PFSK-1 (cell line): Measurements from ENCODE around the gene TMEM95.

Experiments
- FOXP2 ChIP-seq: optimal IDR thresholded peaks from 2 replicates; pipeline ENCODE3; 2011; ENCODE audit warnings: borderline replicate concordance, control low read depth, inconsistent platforms; ENCODE audit not compliant: insufficient read depth; ENCODE audit errors: extremely low read length, extremely low read depth
- POLR2AphosphoS5 ChIP-seq: IDR thresholded peaks from 2 replicates; pipeline ENCODE4 v1.6.1; 2012; ENCODE audit warnings: low read depth, mild to moderate bottlenecking, control low read depth, low read length, moderate library complexity
- SIN3A ChIP-seq: IDR thresholded peaks from 2 replicates; pipeline ENCODE4 v1.6.1; 2012; ENCODE audit warnings: mild to moderate bottlenecking, low read length, moderate library complexity, borderline replicate concordance; ENCODE audit not compliant: insufficient read depth
- TAF1 ChIP-seq: IDR thresholded peaks from 2 replicates; pipeline ENCODE4 v1.6.1; 2012; ENCODE audit warnings: low read length, control low read depth, borderline replicate concordance; ENCODE audit not compliant: insufficient read depth
- TF ChIP-seq, protein P1 (sequence below), 2 experiments: IDR thresholded peaks; 2 replicates each; pipeline versions ENCODE4 v1.6.1 to v1.8.0; 2011 to 2012; ENCODE audit warnings: low read depth in 2 of 2, low read length in 2 of 2, control low read depth in 1 of 2, inconsistent platforms in 1 of 2, mild to moderate bottlenecking in 1 of 2, moderate library complexity in 1 of 2; ENCODE audit not compliant: insufficient read depth in 1 of 2

Gene TMEM95

DNA sequence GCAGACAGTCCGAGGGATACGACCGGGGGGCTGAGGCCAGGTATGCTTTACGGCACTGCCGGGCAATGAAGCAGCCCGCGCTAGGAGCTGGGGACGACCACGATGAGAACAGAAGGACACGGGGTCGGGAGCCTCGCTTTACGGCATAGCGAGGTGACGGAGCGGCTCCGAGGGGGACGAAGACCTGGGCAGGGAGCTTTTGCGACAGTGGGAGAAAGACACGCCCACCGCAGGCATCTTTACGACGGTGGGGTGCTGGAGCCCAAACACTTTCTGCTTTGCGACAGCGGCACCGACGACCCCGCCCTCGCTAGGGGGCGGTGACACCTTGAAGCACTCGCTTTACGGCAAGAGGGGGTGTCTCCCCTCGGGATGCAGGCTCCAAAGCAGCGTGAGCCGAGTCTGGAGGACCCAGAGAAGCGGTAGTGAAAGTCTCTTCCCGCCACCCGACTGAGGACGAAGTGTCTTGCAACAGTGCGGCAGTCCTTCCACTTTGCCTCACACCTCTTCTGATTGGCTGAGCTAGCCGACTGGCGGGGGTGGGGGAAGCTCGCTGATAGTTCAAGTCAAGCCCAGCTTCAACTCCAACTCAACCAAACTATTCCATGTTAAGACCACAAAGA is 25.5 kb upstream of the TMEM95 start:
- peak; percentile 89 for TF ChIP-seq FOXP2
- peak; percentile 85 for TF ChIP-seq POLR2AphosphoS5
- 0 out of 2 replicates have a peak, but pooled peaks have one; percentile 30 for TF ChIP-seq SIN3A
- TF ChIP-seq TAF1, result no peak; the same call in 1 of the 2 replicates
- TF ChIP-seq, protein P1, sequence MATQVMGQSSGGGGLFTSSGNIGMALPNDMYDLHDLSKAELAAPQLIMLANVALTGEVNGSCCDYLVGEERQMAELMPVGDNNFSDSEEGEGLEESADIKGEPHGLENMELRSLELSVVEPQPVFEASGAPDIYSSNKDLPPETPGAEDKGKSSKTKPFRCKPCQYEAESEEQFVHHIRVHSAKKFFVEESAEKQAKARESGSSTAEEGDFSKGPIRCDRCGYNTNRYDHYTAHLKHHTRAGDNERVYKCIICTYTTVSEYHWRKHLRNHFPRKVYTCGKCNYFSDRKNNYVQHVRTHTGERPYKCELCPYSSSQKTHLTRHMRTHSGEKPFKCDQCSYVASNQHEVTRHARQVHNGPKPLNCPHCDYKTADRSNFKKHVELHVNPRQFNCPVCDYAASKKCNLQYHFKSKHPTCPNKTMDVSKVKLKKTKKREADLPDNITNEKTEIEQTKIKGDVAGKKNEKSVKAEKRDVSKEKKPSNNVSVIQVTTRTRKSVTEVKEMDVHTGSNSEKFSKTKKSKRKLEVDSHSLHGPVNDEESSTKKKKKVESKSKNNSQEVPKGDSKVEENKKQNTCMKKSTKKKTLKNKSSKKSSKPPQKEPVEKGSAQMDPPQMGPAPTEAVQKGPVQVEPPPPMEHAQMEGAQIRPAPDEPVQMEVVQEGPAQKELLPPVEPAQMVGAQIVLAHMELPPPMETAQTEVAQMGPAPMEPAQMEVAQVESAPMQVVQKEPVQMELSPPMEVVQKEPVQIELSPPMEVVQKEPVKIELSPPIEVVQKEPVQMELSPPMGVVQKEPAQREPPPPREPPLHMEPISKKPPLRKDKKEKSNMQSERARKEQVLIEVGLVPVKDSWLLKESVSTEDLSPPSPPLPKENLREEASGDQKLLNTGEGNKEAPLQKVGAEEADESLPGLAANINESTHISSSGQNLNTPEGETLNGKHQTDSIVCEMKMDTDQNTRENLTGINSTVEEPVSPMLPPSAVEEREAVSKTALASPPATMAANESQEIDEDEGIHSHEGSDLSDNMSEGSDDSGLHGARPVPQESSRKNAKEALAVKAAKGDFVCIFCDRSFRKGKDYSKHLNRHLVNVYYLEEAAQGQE (IDR thresholded peaks at IDR 0.05; ENCODE audit: insufficient read depth in 1 of 2, low read depth in 2 of 2, low read length in 2 of 2), result peak in 1 of 2 experiments; percentile 34; a peak in 1 of 4 replicates

DNA sequence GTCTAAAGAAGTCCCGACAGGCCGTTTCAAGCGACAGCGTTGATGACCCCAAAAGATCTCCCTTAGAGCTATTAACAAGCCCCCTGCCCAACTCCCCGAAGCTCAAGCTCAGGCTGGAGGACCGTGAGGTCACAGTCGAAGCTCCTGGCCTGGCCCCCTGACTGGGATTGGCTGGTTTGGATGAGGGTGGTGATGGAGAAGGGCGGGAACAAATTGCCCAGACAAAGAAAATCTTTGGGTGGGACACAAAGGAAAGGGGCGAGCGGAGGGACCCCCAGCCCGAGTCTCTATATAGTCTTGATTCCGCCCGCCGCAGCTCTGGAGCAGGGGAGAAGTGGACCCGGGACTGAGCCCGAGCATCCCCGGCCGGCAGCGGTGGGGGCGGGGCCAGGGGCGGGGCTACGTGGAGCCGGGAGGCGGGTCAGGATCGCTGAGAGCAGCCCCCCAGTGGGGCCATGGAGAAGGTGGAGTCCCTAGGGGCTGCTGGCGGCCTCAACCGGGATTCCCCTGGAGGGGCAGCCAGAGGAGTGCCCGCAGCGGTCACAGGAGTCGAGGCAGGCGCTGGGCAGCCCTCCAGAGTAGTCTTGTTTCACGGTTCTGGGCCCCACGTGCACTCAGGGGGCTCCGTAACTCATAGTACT is 24.8 kb upstream of the TMEM95 start:
- no peak for TF ChIP-seq SIN3A
- 0 out of 2 replicates have a peak, but pooled peaks have one; percentile 49 for TF ChIP-seq POLR2AphosphoS5
- TF ChIP-seq, protein P1 (IDR thresholded peaks at IDR 0.05; ENCODE audit: insufficient read depth in 1 of 2, low read depth in 2 of 2, low read length in 2 of 2), result no peak
- peak; percentile 51; the same call in 1 of the 2 replicates for TF ChIP-seq TAF1

DNA sequence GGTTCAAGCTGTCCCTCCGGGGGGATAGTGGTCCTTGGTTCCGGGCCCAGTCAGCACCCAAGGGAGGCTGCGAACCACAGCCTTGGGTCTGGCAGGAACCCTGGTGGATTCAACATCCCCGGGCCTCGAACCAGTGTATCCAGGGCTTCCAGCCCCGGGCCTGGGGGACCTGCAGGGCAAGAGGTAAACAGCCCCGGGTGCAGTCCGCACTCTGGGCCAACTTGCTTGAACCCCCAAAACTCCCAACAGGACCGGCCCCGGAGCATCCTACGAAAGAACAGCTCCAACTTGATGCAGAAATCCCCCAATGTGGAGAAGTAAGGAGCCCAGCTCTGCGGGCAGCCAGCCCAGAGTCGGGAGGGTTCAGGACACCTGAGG is 24.3 kb upstream of the TMEM95 start:
- TF ChIP-seq, protein P1 (IDR thresholded peaks at IDR 0.05; ENCODE audit: insufficient read depth in 1 of 2, low read depth in 2 of 2, low read length in 2 of 2), result no peak
- TF ChIP-seq POLR2AphosphoS5, result no peak
- TF ChIP-seq FOXP2, result no peak
- no peak for TF ChIP-seq SIN3A
- no peak for TF ChIP-seq TAF1

DNA sequence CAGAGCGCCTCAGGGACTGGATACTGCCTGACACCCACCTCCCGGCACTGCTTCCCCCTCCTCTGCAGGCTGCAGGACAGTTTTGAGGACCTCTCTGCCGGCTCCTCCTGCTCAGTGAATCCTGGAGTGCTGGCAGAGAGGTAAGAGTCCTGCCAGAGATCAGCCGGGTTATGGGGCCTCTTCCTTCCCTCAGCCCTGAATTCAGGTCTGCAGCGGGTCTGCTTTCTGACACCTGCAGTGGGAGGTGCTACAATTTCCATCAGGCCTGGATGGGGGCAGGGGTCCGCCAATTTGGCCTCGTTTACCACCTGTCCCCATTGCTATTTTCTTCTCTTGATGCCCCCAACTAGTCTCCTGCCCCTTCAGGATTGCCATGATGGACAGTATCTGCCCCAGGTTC is 22.8 kb upstream of the TMEM95 start:
- TF ChIP-seq POLR2AphosphoS5, result no peak
- TF ChIP-seq SIN3A, result no peak
- no peak for TF ChIP-seq FOXP2
- TF ChIP-seq TAF1, result no peak
- TF ChIP-seq, protein P1 (IDR thresholded peaks at IDR 0.05; ENCODE audit: insufficient read depth in 1 of 2, low read depth in 2 of 2, low read length in 2 of 2), result no peak
